ENCODE data around the gene DTNBP1.

DTNBP1 gene

GRCh38 chr6:15662326-15663129 lies at the start of gene DTNBP1:
Gene DTNBP1 (minus strand): TSS chr6:15663028. CDS start chr6:15662869, 159 bp downstream.
- peak; percentile 98 for DNase-seq (ENCODE audit: low spot score)

DNA sequence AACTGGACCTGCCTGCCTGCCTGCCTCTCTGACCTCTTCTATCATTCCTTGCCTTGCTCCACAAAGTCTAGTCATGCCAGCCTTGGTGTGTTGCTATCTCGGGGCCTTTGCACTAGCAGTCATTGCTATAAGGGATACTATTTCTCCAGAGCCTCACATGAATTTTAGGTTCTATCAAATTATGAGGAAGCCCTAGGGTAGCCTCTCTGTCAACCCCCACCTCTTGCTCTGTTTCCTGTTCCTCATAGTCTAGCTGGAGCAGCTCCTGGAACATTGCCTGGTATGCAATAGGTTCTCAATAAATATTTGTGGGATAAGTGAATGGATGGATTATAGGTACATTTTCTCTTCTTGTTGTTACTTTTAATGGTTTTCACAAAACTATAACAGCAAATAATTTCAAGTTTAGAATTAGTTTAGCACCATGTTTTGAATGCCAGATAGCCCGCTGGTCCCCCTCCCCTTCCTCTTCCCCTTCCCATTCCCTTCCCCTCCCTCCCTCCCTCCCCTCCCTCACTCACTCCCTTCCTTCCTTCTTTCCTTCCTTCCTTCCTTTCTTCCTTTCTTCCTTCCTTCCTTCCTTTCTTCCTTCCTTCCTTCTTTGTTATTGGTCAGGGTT lies 46.9 kb upstream of the DTNBP1 start:
- no peak for DNase-seq (ENCODE audit: low spot score)

DNA sequence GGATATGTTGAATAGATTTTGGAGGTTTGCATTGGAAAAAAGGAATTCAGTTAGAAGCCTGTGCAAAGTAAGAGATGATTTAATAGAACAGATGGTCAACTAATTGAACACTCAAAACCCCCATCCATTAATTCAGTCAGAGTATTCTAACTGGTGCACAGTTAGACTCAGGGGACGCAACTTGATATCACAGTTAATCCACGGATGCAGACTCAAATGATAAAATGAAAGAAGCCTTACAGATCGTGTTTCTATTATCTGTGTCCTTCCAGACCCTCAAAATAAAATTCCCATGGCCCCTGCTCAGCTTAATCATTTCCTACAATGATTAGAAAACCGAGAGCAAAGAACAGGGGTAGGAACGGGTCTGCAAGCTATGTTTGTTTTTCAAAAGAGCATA lies 45.4 kb upstream of the DTNBP1 start:
- peak; percentile 33 for DNase-seq (ENCODE audit: low spot score)

- DNase-seq (ENCODE audit: low spot score): no peak
Measured at GRCh38 chr6:15705981-15706380, 43.2 kb upstream of the DTNBP1 start.

GRCh38 chr6:15698471-15698870 lies 35.6 kb upstream of the DTNBP1 start:
- no peak for DNase-seq (ENCODE audit: low spot score)

- no peak for DNase-seq (ENCODE audit: low spot score)
Measured at GRCh38 chr6:15697895-15698294, 35.1 kb upstream of the DTNBP1 start.

- DNase-seq (ENCODE audit: low spot score): peak; percentile 92
Measured at GRCh38 chr6:15691250-15691869, 28.5 kb upstream of the DTNBP1 start.

DNA sequence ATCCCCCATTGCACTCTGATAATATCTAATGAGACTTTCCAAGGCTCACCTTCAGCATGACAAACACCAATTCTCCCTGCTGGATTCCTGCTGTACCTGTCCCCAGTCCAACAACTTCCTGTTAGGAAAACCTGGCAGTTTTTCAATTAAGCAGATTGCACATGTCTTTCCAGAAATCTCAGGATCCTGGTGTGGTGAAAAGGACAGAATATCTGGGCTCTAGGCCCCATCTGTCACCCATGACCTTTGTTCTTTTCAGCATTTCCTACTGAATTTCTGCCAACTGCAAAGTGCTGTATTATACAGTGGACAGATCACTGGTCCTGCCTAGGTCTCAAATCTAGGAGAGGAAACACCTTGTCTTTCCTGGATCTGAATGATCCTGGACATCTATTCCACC lies 27.7 kb upstream of the DTNBP1 start:
- no peak for DNase-seq (ENCODE audit: low spot score)

DNA sequence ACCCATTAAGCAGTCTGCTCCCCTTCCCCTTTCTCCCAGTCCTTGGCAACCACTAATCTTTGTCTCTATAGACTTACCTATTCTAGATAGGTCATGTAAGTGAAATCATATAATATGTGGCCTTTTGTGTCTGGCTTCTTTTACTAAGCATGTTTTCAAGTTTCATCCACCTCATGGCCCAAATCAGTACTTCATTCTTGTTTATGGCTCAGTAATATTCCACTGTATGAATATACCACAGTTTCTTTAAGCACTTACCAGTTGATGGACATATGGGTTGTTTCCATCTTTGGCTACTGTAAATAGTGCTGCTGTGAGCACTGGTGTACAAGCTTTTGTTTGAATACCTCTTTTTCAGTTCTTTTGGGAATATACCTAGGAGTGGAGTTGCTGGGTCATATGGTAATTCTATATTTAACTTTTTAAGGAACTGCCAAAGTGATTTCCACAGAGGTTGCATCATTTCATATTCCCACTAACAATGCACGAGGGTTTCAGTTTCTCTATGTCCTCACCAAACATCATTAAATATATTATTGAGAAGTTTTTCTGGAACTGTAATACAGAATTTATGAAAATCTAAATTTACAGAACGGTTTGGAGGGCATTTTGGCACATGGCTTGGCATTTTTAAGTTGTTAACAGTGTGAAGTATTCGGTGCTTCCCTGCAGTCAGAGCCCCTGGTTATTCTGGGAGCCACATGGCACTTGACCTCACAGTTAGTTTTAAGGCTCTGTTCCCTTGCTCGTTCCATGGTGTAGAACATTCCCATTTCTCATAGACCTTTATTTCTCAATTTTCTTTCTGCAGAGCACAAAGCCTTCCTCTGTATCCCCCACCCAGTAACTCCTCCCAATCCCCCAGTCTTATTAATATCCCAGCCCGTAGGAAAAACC lies 27.0 kb upstream of the DTNBP1 start:
- no peak for DNase-seq (ENCODE audit: low spot score)

DNA sequence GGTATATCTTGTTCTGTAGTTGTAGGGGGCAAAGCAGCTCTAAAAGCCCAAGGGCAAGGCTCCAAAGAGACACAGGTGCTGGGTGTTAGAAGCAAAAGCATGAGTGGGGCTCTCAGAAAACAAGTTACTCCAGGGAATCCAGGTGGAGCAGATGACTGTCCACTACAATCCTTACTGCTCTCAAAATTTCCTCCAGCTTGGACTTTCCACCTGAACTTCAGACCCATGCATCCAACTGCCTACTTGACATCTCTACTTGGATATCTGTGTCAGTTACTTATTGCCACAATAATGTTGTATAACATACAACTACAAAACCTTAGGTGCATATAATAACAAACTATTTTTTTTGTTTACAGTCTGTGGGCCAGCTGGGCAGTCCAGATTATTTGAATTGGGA lies 22.8 kb upstream of the DTNBP1 start:
- no peak for DNase-seq (ENCODE audit: low spot score)

- no peak for DNase-seq (ENCODE audit: low spot score)
Measured at GRCh38 chr6:15682965-15683822, 20.4 kb upstream of the DTNBP1 start.

- no peak for DNase-seq (ENCODE audit: low spot score)
Measured at GRCh38 chr6:15681946-15682345, 19.1 kb upstream of the DTNBP1 start.

DNA sequence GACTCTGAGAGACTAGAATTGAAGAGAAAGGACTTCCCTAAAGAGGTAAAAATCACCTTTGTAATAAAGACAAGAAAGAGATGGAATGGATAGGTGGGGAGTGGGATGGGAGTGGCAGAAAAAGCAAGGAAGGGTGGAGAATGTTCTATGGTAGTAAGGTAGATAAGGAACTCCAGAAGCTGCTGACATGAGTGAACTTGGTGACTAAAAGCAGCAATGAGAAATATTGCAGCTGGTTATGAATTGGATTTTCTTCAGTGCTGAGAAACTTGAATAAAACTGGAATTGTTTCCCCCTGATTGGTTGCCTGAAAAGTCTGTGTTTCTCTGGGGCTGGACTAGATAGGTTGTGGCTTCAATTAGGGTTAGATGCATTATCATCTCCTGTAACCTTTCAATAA lies 15.7 kb upstream of the DTNBP1 start:
- no peak for DNase-seq (ENCODE audit: low spot score)

GRCh38 chr6:15677822-15678221 lies 15.0 kb upstream of the DTNBP1 start:
- no peak for DNase-seq (ENCODE audit: low spot score)

DNA sequence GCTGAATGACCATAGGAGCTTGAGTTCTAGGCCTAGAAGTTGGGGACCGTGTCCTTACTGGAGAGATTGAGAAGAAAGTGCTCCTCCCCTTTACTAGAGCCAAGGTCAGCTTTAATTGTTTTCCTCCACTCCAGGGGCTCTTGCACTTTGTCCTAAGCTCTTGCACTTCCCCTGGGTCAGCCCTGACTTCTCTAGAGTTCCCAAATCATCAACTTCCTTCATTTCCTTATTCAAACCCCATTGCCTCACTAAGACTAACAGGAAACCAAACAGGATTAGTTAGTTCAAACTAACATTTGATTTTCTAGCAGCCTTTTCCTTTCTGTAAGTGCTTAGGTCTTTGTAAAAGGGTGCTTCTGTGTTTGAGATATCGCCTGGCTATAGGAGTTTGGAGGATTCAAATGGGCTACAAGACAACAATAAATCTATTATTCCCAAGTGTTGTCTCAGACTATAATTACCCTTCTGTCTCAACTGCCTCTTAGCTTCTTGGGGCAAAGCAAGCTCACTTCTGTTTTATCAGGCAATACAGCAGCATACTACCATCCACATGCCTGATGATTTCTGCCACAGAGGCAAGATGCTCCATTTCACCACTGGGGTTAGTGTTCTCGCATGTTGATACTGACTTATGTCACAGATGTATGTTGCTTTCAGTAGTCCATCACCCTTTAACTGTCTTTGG lies 12.8 kb upstream of the DTNBP1 start:
- DNase-seq (ENCODE audit: low spot score): no peak

DNA sequence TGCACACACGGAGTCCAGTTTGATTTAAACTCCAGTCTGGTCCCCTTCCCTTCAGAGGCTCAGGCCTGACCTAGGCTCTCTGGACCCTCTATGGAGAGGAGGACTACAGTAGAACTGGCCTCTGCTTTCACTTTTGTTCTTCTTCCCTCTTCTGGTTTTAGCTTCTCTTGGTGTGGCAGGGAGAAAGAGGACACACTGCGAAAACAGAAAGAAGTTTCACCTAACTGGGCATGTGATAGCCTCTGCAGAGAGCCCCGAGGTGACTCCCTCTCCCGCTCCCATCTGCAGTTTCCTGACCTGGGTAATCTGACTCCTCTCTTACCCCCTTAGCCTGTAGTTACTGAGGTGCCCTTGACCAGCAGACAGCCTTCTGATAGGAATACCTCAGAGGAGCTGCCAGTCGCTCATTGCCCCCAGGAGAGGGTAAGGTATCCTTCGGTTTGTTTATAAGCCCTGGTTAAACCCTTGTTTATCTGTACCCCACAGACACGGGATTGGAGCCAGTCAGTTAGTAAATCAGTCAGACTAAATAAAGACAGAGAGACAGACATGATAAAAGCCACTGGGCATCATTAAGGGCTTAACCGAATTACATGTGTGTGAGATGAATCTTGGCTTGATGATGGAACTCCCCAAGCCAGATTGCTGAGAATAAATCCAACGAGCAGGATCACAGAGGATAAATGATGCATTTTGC lies 12.0 kb upstream of the DTNBP1 start:
- DNase-seq (ENCODE audit: low spot score): peak; percentile 39

- no peak for DNase-seq (ENCODE audit: low spot score)
Measured at GRCh38 chr6:15673666-15674065, 10.8 kb upstream of the DTNBP1 start.

- DNase-seq (ENCODE audit: low spot score): no peak
Measured at GRCh38 chr6:15672818-15673217, 10.0 kb upstream of the DTNBP1 start.

DNA sequence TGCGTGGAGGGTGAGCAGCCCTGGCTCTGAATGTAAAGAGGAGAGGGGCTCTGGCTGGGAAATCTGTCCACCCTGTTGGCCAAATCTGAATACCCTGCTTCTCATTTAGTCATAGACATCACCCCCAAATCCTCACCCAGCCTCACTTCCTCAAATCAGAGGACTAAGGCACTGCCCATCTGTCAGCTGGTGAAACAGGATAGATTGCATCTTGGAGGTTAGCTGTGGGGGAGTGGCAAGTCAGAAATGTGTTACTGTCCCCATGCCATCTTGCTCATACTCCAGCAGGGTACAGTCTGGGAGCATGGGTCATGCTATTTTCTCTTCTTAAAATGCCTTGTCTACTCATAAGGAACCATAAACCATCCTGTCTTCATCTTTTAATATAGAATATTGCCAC lies 9.5 kb upstream of the DTNBP1 start:
- no peak for DNase-seq (ENCODE audit: low spot score)

GRCh38 chr6:15668918-15669317 lies 6.1 kb upstream of the DTNBP1 start:
- DNase-seq (ENCODE audit: low spot score): no peak
